Measurements from ENCODE around the gene STAU1. TPM values are rescaled to one million over a fixed set of nuclear protein-coding genes. Genes with fewer than 3 reads are reported as not detected.

STAU1 gene
- total and polyA plus RNA-seq, 2 of the 13 experiments (the other 11 are each of a cell fraction or from before 2014, with no cell fraction given): 119 to 133 TPM

DNA sequence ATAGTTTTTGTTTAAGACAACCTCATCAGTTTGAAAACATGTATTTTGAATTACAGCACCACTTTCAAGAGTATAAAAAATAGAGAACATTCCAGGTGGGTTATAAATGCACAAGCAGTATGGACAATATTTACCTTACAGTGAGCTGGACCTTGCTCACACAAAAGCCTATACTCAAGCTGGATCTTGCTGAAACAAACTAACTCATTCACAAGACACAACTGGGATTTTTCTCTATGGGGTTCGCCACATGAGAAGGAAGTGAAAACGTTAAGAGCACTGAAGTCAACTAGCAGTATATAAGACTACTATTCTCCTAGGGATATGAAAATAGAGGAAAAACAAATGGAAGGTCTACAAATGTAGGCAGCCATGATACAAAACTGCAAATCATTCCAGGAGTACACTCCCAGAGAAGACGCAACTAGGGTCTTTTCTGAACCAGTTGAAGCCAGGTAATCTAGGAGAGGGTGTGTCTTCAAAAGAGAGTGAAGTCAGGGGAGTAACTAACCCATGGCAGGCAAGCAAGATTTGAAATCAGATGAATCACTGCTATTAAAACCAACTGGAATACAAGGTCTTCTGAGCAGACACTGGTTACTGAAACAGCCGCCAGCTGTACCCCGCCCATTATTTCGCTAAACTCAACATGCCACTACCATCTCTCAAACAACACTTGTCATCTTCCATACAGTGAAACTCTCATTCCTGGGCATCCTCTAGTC, 26.5 kb downstream of the STAU1 start (continued):
- TF ChIP-seq SOX6 (IDR thresholded peaks at IDR 0.05): no peak
- TF ChIP-seq SOX6 (CRISPR knock-in tag; IDR thresholded peaks at IDR 0.05): peak; percentile 37; the same call in 1 of the 2 replicates
- TF ChIP-seq, protein P1, sequence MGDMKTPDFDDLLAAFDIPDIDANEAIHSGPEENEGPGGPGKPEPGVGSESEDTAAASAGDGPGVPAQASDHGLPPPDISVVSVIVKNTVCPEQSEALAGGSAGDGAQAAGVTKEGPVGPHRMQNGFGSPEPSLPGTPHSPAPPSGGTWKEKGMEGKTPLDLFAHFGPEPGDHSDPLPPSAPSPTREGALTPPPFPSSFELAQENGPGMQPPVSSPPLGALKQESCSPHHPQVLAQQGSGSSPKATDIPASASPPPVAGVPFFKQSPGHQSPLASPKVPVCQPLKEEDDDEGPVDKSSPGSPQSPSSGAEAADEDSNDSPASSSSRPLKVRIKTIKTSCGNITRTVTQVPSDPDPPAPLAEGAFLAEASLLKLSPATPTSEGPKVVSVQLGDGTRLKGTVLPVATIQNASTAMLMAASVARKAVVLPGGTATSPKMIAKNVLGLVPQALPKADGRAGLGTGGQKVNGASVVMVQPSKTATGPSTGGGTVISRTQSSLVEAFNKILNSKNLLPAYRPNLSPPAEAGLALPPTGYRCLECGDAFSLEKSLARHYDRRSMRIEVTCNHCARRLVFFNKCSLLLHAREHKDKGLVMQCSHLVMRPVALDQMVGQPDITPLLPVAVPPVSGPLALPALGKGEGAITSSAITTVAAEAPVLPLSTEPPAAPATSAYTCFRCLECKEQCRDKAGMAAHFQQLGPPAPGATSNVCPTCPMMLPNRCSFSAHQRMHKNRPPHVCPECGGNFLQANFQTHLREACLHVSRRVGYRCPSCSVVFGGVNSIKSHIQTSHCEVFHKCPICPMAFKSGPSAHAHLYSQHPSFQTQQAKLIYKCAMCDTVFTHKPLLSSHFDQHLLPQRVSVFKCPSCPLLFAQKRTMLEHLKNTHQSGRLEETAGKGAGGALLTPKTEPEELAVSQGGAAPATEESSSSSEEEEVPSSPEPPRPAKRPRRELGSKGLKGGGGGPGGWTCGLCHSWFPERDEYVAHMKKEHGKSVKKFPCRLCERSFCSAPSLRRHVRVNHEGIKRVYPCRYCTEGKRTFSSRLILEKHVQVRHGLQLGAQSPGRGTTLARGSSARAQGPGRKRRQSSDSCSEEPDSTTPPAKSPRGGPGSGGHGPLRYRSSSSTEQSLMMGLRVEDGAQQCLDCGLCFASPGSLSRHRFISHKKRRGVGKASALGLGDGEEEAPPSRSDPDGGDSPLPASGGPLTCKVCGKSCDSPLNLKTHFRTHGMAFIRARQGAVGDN (CRISPR knock-in tag; IDR thresholded peaks at IDR 0.05): no peak
- TF ChIP-seq ETV6 (CRISPR knock-in tag; conservative IDR thresholded peaks at IDR 0.05): no peak
- no peak for TF ChIP-seq PHF8 (CRISPR knock-in tag; IDR thresholded peaks at IDR 0.05)
- TF ChIP-seq, protein P2, sequence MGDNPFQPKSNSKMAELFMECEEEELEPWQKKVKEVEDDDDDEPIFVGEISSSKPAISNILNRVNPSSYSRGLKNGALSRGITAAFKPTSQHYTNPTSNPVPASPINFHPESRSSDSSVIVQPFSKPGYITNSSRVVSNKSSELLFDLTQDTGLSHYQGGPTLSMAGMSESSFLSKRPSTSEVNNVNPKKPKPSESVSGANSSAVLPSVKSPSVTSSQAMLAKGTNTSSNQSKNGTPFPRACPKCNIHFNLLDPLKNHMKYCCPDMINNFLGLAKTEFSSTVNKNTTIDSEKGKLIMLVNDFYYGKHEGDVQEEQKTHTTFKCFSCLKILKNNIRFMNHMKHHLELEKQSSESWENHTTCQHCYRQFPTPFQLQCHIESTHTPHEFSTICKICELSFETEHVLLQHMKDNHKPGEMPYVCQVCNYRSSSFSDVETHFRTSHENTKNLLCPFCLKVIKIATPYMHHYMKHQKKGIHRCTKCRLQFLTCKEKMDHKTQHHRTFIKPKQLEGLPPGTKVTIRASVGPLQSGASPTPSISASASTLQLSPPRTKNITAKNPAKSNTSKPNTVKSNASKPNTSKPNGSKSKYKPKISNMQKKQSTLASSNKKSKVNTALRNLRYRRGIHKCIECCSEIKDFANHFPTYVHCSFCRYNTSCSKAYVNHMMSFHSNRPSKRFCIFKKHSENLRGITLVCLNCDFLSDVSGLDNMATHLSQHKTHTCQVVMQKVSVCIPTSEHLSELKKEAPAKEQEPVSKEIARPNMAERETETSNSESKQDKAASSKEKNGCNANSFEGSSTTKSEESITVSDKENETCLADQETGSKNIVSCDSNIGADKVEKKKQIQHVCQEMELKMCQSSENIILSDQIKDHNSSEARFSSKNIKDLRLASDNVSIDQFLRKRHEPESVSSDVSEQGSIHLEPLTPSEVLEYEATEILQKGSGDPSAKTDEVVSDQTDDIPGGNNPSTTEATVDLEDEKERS (CRISPR knock-in tag; IDR thresholded peaks at IDR 0.05): no peak
- TF ChIP-seq, protein P3, sequence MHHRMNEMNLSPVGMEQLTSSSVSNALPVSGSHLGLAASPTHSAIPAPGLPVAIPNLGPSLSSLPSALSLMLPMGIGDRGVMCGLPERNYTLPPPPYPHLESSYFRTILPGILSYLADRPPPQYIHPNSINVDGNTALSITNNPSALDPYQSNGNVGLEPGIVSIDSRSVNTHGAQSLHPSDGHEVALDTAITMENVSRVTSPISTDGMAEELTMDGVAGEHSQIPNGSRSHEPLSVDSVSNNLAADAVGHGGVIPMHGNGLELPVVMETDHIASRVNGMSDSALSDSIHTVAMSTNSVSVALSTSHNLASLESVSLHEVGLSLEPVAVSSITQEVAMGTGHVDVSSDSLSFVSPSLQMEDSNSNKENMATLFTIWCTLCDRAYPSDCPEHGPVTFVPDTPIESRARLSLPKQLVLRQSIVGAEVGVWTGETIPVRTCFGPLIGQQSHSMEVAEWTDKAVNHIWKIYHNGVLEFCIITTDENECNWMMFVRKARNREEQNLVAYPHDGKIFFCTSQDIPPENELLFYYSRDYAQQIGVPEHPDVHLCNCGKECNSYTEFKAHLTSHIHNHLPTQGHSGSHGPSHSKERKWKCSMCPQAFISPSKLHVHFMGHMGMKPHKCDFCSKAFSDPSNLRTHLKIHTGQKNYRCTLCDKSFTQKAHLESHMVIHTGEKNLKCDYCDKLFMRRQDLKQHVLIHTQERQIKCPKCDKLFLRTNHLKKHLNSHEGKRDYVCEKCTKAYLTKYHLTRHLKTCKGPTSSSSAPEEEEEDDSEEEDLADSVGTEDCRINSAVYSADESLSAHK (CRISPR knock-in tag; IDR thresholded peaks at IDR 0.05; ENCODE audit: borderline replicate concordance): no peak
- TF ChIP-seq, protein P4, sequence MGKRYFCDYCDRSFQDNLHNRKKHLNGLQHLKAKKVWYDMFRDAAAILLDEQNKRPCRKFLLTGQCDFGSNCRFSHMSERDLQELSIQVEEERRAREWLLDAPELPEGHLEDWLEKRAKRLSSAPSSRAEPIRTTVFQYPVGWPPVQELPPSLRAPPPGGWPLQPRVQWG (CRISPR knock-in tag; IDR thresholded peaks at IDR 0.05; ENCODE audit: borderline replicate concordance, low read depth): no peak
- TF ChIP-seq ZFP36L1 (CRISPR knock-in tag; IDR thresholded peaks at IDR 0.05): no peak
- TF ChIP-seq ARNTL (CRISPR knock-in tag; IDR thresholded peaks at IDR 0.05): no peak
- TF ChIP-seq ZNF790 (CRISPR knock-in tag; IDR thresholded peaks at IDR 0.05; ENCODE audit: borderline replicate concordance): no peak
- no peak for TF ChIP-seq PTBP1 (IDR thresholded peaks at IDR 0.05; ENCODE audit: low read depth, low read length, poor library complexity, severe bottlenecking)
- TF ChIP-seq TBX2 (CRISPR knock-in tag; IDR thresholded peaks at IDR 0.05; ENCODE audit: borderline replicate concordance): no peak
- TF ChIP-seq ZC3H4 (CRISPR knock-in tag; IDR thresholded peaks at IDR 0.05; ENCODE audit: borderline replicate concordance): no peak
- TF ChIP-seq, protein P5, sequence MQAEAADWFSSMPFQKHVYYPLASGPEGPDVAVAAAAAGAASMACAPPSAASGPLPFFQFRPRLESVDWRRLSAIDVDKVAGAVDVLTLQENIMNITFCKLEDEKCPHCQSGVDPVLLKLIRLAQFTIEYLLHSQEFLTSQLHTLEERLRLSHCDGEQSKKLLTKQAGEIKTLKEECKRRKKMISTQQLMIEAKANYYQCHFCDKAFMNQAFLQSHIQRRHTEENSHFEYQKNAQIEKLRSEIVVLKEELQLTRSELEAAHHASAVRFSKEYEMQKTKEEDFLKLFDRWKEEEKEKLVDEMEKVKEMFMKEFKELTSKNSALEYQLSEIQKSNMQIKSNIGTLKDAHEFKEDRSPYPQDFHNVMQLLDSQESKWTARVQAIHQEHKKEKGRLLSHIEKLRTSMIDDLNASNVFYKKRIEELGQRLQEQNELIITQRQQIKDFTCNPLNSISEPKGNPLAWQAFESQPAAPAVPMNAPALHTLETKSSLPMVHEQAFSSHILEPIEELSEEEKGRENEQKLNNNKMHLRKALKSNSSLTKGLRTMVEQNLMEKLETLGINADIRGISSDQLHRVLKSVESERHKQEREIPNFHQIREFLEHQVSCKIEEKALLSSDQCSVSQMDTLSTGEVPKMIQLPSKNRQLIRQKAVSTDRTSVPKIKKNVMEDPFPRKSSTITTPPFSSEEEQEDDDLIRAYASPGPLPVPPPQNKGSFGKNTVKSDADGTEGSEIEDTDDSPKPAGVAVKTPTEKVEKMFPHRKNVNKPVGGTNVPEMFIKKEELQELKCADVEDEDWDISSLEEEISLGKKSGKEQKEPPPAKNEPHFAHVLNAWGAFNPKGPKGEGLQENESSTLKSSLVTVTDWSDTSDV (CRISPR knock-in tag; IDR thresholded peaks at IDR 0.05): no peak
- no peak for TF ChIP-seq ZBTB8A (CRISPR knock-in tag; IDR thresholded peaks at IDR 0.05; ENCODE audit: borderline replicate concordance, low read depth)
